ENCODE data around the gene EVC. TPM values are rescaled to one million over a fixed set of nuclear protein-coding genes. Genes with fewer than 3 reads are reported as not detected.

The EVC gene
- total RNA-seq, 4 donors from 2014 or later: 12.2 to 24.1 (median 22.3) TPM

DNA sequence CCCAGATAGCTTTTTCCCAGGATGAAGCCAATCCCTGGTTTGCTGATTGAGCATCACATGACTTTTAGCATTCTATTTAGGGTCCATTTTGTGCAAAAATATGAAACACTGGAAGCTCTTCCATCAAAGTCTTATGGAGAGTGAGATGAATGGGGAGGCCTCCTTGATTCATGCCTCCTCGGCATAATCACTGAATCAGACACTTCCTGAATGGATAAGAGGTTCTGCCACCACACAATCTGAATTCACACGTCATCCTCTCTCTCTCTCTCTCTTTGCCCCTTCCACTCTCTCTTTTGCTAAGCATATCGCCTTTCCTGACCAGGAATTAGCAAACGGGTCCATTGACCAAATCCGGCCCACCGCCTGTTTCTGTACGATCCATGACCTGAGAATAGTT, 113.2 kb downstream of the EVC start:
- intact Hi-C loops (cut with DNase I; ENCODE audit: low total_unique reads): no loop called here
- 85 to 87% methylated on average over 7 of the region's 7 CpGs for WGBS, 2 donors
- no peak for TF ChIP-seq POLR2A (IDR thresholded peaks at IDR 0.05)
- TF ChIP-seq, protein P1, sequence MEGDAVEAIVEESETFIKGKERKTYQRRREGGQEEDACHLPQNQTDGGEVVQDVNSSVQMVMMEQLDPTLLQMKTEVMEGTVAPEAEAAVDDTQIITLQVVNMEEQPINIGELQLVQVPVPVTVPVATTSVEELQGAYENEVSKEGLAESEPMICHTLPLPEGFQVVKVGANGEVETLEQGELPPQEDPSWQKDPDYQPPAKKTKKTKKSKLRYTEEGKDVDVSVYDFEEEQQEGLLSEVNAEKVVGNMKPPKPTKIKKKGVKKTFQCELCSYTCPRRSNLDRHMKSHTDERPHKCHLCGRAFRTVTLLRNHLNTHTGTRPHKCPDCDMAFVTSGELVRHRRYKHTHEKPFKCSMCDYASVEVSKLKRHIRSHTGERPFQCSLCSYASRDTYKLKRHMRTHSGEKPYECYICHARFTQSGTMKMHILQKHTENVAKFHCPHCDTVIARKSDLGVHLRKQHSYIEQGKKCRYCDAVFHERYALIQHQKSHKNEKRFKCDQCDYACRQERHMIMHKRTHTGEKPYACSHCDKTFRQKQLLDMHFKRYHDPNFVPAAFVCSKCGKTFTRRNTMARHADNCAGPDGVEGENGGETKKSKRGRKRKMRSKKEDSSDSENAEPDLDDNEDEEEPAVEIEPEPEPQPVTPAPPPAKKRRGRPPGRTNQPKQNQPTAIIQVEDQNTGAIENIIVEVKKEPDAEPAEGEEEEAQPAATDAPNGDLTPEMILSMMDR (IDR thresholded peaks at IDR 0.05): no peak
- H3K4me3 ChIP-seq (ENCODE audit: low read depth, poor library complexity, severe bottlenecking): no peak overlapping the region
- DNase-seq (ENCODE audit: low spot score in 2 of 2): no peak

- intact Hi-C loops (cut with DNase I; ENCODE audit: low total_unique reads): no loop called here
- 74 to 79% methylated on average over 6 of the region's 6 CpGs for WGBS, 2 donors
- DNase-seq (ENCODE audit: low spot score in 2 of 2): no peak
- H3K4me3 ChIP-seq (ENCODE audit: low read depth, poor library complexity, severe bottlenecking): no peak overlapping the region
- TF ChIP-seq, protein P1 (IDR thresholded peaks at IDR 0.05): no peak
- TF ChIP-seq POLR2A (IDR thresholded peaks at IDR 0.05): no peak
Observed at GRCh38 chr4:5824635-5825034, 113.6 kb downstream of the EVC start.

- 93 to 95% methylated on average over 19 of the region's 19 CpGs for WGBS, 2 donors
- no peak for DNase-seq (ENCODE audit: low spot score in 2 of 2)
- no peak overlapping the region for H3K4me3 ChIP-seq (ENCODE audit: low read depth, poor library complexity, severe bottlenecking)
- intact Hi-C loops (cut with DNase I; ENCODE audit: low total_unique reads): no loop called here
- TF ChIP-seq POLR2A (IDR thresholded peaks at IDR 0.05): no peak
- TF ChIP-seq, protein P1 (IDR thresholded peaks at IDR 0.05): no peak
Observed at GRCh38 chr4:5825321-5826041, 114.5 kb downstream of the EVC start.

GRCh38 chr4:5826437-5827107, 115.6 kb downstream of the EVC start:
- 74 to 75% methylated on average over 5 of the region's 5 CpGs for WGBS, 2 donors
- DNase-seq (ENCODE audit: low spot score in 2 of 2): no peak
- intact Hi-C loops (cut with DNase I; ENCODE audit: low total_unique reads): no loop called here
- no peak overlapping the region for H3K4me3 ChIP-seq (ENCODE audit: low read depth, poor library complexity, severe bottlenecking)
- TF ChIP-seq POLR2A (IDR thresholded peaks at IDR 0.05): no peak
- TF ChIP-seq, protein P1 (IDR thresholded peaks at IDR 0.05): no peak

GRCh38 chr4:5827108-5828004, 116.4 kb downstream of the EVC start:
- no peak for DNase-seq (ENCODE audit: low spot score in 2 of 2)
- intact Hi-C loops (cut with DNase I; ENCODE audit: low total_unique reads): no loop called here
- H3K4me3 ChIP-seq (ENCODE audit: low read depth, poor library complexity, severe bottlenecking): no peak overlapping the region
- 62 to 64% methylated on average over 18 to 19 of the region's 19 CpGs for WGBS, 2 donors
- TF ChIP-seq POLR2A (IDR thresholded peaks at IDR 0.05): no peak
- TF ChIP-seq, protein P1 (IDR thresholded peaks at IDR 0.05): no peak

Data from lower leg skin (tissue), 4 donors.